HEK293 (cell line): ENCODE results near the gene BIN1.

Source experiments
- GLI2 ChIP-seq: fragments of 450-650 bp; formaldehyde crosslinking; IDR thresholded peaks from 2 replicates; pipeline ENCODE4; 2017; ENCODE audit warnings: missing biosample characterization, missing genetic modification characterization, low read depth, borderline replicate concordance
- HOXA7 ChIP-seq: sonication (generic); formaldehyde crosslinking; IDR thresholded peaks from 2 replicates; pipeline ENCODE4 v1.8.1; 2022; ENCODE audit warnings: missing genetic modification reagents, borderline replicate concordance
- KLF10 ChIP-seq: fragments of 450-650 bp; IDR thresholded peaks from 2 replicates; pipeline ENCODE4 v1.5.1; 2018; ENCODE audit warnings: missing biosample characterization, mild to moderate bottlenecking, missing genetic modification characterization
- KLF8 ChIP-seq: fragments of 450-650 bp; formaldehyde crosslinking; IDR thresholded peaks from 2 replicates; pipeline ENCODE4 v1.5.1; 2016; ENCODE audit warnings: missing biosample characterization, missing genetic modification characterization
- OVOL3 ChIP-seq: fragments of 450-650 bp; formaldehyde crosslinking; IDR thresholded peaks from 2 replicates; pipeline ENCODE4 v1.5.1; 2016; ENCODE audit warnings: missing biosample characterization, missing genetic modification characterization
- YY1 ChIP-seq: fragments of 450-650 bp; formaldehyde crosslinking; IDR thresholded peaks from 2 replicates; pipeline ENCODE4 v1.5.1; 2018; ENCODE audit warnings: missing biosample characterization, missing genetic modification characterization
- YY2 ChIP-seq: fragments of 450-650 bp; formaldehyde crosslinking; IDR thresholded peaks from 2 replicates; pipeline ENCODE4 v1.5.1; 2016; ENCODE audit warnings: missing biosample characterization, missing genetic modification characterization
- ZBTB20 ChIP-seq: fragments of 450-650 bp; formaldehyde crosslinking; IDR thresholded peaks from 2 replicates; pipeline ENCODE4 v1.5.1; 2016; ENCODE audit warnings: missing biosample characterization, missing genetic modification characterization
- ZBTB48 ChIP-seq: fragments of 450-650 bp; formaldehyde crosslinking; IDR thresholded peaks from 2 replicates; pipeline ENCODE4 v1.5.1; 2016; ENCODE audit warnings: missing biosample characterization, missing genetic modification characterization
- ZEB2 ChIP-seq: fragments of 450-650 bp; formaldehyde crosslinking; IDR thresholded peaks from 2 replicates; pipeline ENCODE4 v1.5.1; 2016; ENCODE audit warnings: missing biosample characterization, missing genetic modification characterization
- ZFP41 ChIP-seq: fragments of 450-650 bp; formaldehyde crosslinking; IDR thresholded peaks from 2 replicates; pipeline ENCODE4 v1.5.1; 2016; ENCODE audit warnings: missing biosample characterization, missing genetic modification characterization, borderline replicate concordance
- ZFP69B ChIP-seq: fragments of 450-650 bp; formaldehyde crosslinking; IDR thresholded peaks from 2 replicates; pipeline ENCODE4 v1.5.1; 2016; ENCODE audit warnings: missing biosample characterization, missing genetic modification characterization
- ZNF114 ChIP-seq: fragments of 450-650 bp; formaldehyde crosslinking; IDR thresholded peaks from 2 replicates; pipeline ENCODE4 v1.5.0; 2017; ENCODE audit warnings: missing biosample characterization, missing genetic modification characterization
- ZNF211 ChIP-seq: fragments of 450-650 bp; formaldehyde crosslinking; IDR thresholded peaks from 2 replicates; pipeline ENCODE4 v1.5.1; 2016; ENCODE audit warnings: low read depth, missing biosample characterization, missing genetic modification characterization
- ZNF335 ChIP-seq: fragments of 450-650 bp; formaldehyde crosslinking; conservative IDR thresholded peaks from 2 replicates; pipeline ENCODE4 v1.5.1; 2016; ENCODE audit warnings: missing biosample characterization, missing genetic modification characterization
- ZNF350 ChIP-seq: fragments of 450-650 bp; formaldehyde crosslinking; IDR thresholded peaks from 2 replicates; pipeline ENCODE4 v1.5.0; 2017; ENCODE audit warnings: missing biosample characterization, mild to moderate bottlenecking, missing genetic modification characterization
- ZNF37A ChIP-seq: fragments of 450-650 bp; IDR thresholded peaks from 2 replicates; pipeline ENCODE4 v1.5.1; 2018; ENCODE audit warnings: missing biosample characterization, missing genetic modification characterization
- ZNF394 ChIP-seq: fragments of 450-650 bp; formaldehyde crosslinking; IDR thresholded peaks from 2 replicates; pipeline ENCODE4 v1.5.1; 2016; ENCODE audit warnings: missing biosample characterization, missing genetic modification characterization, mild to moderate bottlenecking, moderate library complexity, borderline replicate concordance
- ZNF423 ChIP-seq: fragments of 450-650 bp; formaldehyde crosslinking; IDR thresholded peaks from 2 replicates; pipeline ENCODE4 v1.5.1; 2016; ENCODE audit warnings: missing biosample characterization, missing genetic modification characterization
- ZNF585B ChIP-seq: fragments of 450-650 bp; formaldehyde crosslinking; IDR thresholded peaks from 2 replicates; pipeline ENCODE4 v1.5.1; 2016; ENCODE audit warnings: missing biosample characterization, missing genetic modification characterization
- ZNF830 ChIP-seq: fragments of 450-650 bp; IDR thresholded peaks from 2 replicates; pipeline ENCODE4 v1.5.0; 2018; ENCODE audit warnings: missing biosample characterization, missing genetic modification characterization, low read depth, mild to moderate bottlenecking, moderate library complexity
- TF ChIP-seq, protein P1 (sequence below): fragments of 450-650 bp; formaldehyde crosslinking; conservative IDR thresholded peaks from 2 replicates; pipeline ENCODE4 v1.5.1; 2016; ENCODE audit warnings: low read depth, missing biosample characterization, missing genetic modification characterization
- TF ChIP-seq, protein P2 (sequence below): fragments of 450-650 bp; formaldehyde crosslinking; IDR thresholded peaks from 2 replicates; pipeline ENCODE4 v1.5.1; 2017; ENCODE audit warnings: missing biosample characterization, missing genetic modification characterization
- TF ChIP-seq, protein P3 (sequence below): fragments of 450-650 bp; formaldehyde crosslinking; IDR thresholded peaks from 2 replicates; pipeline ENCODE4 v1.5.1; 2016; ENCODE audit warnings: missing biosample characterization, missing genetic modification characterization
- TF ChIP-seq, protein P4 (sequence below): fragments of 450-650 bp; formaldehyde crosslinking; IDR thresholded peaks from 2 replicates; pipeline ENCODE4; 2016; ENCODE audit warnings: missing biosample characterization, missing genetic modification characterization
- TF ChIP-seq, protein P5 (sequence below): fragments of 450-650 bp; formaldehyde crosslinking; IDR thresholded peaks from 2 replicates; pipeline ENCODE4 v1.5.1; 2016; ENCODE audit warnings: missing biosample characterization, missing genetic modification characterization
- TF ChIP-seq, protein P6 (sequence below): fragments of 450-650 bp; formaldehyde crosslinking; IDR thresholded peaks from 2 replicates; pipeline ENCODE4 v1.5.1; 2017; ENCODE audit warnings: missing biosample characterization, mild to moderate bottlenecking, missing genetic modification characterization, moderate library complexity

BIN1 gene

DNA sequence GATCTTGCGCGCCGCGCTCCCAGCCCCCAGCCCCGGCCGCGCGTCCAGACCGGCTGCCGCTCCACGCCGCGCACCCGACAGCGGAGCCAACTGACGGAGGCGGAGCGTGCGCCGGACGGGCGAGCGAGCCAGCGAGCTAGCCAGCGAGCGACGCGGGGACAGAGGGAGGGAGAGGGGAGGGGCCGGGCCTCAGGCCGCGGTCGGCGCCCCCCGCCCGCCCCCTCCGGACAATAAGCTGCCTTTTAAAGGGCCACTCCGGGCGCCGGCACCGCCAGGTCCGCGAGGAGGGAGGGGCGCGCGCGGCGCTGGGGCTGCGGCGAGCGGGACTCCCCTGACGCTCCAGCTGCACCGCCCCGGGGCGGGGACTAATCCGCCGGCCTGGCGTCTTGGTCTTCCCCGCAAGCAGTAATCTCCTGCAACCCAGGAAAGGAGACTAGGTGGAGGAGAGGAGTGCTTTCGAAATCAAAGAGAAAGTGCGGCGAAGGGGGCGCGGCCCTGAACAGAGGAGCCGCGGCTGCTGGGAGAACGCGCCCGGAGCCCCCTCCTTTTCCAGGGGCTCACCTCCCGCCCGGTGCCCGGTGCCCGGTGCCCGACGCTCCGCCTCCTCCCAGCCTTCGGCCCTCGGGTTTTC lies at the start of gene BIN1 (continued):
- TF ChIP-seq, protein P1, sequence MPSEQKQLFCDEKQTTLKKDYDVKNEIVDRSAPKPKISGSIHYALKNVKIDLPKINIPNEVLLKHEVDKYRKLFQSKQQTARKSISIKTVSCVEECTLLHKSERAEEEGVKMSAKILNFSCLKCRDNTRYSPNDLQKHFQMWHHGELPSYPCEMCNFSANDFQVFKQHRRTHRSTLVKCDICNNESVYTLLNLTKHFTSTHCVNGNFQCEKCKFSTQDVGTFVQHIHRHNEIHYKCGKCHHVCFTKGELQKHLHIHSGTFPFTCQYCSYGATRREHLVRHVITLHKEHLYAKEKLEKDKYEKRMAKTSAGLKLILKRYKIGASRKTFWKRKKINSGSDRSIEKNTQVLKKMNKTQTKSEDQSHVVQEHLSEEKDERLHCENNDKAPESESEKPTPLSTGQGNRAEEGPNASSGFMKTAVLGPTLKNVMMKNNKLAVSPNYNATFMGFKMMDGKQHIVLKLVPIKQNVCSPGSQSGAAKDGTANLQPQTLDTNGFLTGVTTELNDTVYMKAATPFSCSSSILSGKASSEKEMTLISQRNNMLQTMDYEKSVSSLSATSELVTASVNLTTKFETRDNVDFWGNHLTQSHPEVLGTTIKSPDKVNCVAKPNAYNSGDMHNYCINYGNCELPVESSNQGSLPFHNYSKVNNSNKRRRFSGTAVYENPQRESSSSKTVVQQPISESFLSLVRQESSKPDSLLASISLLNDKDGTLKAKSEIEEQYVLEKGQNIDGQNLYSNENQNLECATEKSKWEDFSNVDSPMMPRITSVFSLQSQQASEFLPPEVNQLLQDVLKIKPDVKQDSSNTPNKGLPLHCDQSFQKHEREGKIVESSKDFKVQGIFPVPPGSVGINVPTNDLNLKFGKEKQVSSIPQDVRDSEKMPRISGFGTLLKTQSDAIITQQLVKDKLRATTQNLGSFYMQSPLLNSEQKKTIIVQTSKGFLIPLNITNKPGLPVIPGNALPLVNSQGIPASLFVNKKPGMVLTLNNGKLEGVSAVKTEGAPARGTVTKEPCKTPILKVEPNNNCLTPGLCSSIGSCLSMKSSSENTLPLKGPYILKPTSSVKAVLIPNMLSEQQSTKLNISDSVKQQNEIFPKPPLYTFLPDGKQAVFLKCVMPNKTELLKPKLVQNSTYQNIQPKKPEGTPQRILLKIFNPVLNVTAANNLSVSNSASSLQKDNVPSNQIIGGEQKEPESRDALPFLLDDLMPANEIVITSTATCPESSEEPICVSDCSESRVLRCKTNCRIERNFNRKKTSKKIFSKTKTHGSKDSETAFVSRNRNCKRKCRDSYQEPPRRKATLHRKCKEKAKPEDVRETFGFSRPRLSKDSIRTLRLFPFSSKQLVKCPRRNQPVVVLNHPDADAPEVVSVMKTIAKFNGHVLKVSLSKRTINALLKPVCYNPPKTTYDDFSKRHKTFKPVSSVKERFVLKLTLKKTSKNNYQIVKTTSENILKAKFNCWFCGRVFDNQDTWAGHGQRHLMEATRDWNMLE (tag by site-specific recombination), result no peak
- TF ChIP-seq ZEB2 (tag by site-specific recombination) (no peak), ZFP41 (tag by site-specific recombination) (no peak), ZNF830 (tag by site-specific recombination) (no peak), KLF8 (tag by site-specific recombination) (peak; percentile 32; the same call in 1 of the 2 replicates), ZNF394 (tag by site-specific recombination) (no peak), KLF10 (tag by site-specific recombination) (no peak; the same call in 1 of the 2 replicates), ZNF114 (tag by site-specific recombination) (no peak), ZBTB20 (tag by site-specific recombination) (no peak), YY1 (no peak), ZBTB48 (tag by site-specific recombination) (no peak), ZNF211 (tag by site-specific recombination) (no peak), ZNF423 (tag by site-specific recombination) (no peak), GLI2 (tag by site-specific recombination) (no peak), ZNF335 (tag by site-specific recombination) (no peak), ZFP69B (tag by site-specific recombination) (no peak), ZNF37A (tag by site-specific recombination) (no peak), ZNF350 (tag by site-specific recombination) (no peak), OVOL3 (no peak), HOXA7 (no peak), YY2 (tag by site-specific recombination) (no peak), ZNF585B (no peak)
- TF ChIP-seq, protein P2, sequence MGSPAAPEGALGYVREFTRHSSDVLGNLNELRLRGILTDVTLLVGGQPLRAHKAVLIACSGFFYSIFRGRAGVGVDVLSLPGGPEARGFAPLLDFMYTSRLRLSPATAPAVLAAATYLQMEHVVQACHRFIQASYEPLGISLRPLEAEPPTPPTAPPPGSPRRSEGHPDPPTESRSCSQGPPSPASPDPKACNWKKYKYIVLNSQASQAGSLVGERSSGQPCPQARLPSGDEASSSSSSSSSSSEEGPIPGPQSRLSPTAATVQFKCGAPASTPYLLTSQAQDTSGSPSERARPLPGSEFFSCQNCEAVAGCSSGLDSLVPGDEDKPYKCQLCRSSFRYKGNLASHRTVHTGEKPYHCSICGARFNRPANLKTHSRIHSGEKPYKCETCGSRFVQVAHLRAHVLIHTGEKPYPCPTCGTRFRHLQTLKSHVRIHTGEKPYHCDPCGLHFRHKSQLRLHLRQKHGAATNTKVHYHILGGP (tag by site-specific recombination), result no peak
- TF ChIP-seq, protein P3, sequence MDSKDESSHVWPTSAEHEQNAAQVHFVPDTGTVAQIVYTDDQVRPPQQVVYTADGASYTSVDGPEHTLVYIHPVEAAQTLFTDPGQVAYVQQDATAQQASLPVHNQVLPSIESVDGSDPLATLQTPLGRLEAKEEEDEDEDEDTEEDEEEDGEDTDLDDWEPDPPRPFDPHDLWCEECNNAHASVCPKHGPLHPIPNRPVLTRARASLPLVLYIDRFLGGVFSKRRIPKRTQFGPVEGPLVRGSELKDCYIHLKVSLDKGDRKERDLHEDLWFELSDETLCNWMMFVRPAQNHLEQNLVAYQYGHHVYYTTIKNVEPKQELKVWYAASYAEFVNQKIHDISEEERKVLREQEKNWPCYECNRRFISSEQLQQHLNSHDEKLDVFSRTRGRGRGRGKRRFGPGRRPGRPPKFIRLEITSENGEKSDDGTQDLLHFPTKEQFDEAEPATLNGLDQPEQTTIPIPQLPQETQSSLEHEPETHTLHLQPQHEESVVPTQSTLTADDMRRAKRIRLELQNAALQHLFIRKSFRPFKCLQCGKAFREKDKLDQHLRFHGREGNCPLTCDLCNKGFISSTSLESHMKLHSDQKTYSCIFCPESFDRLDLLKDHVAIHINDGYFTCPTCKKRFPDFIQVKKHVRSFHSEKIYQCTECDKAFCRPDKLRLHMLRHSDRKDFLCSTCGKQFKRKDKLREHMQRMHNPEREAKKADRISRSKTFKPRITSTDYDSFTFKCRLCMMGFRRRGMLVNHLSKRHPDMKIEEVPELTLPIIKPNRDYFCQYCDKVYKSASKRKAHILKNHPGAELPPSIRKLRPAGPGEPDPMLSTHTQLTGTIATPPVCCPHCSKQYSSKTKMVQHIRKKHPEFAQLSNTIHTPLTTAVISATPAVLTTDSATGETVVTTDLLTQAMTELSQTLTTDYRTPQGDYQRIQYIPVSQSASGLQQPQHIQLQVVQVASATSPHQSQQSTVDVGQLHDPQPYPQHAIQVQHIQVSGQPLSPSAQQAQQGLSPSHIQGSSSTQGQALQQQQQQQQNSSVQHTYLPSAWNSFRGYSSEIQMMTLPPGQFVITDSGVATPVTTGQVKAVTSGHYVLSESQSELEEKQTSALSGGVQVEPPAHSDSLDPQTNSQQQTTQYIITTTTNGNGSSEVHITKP (tag by site-specific recombination), result peak; percentile 56
- TF ChIP-seq, protein P4, sequence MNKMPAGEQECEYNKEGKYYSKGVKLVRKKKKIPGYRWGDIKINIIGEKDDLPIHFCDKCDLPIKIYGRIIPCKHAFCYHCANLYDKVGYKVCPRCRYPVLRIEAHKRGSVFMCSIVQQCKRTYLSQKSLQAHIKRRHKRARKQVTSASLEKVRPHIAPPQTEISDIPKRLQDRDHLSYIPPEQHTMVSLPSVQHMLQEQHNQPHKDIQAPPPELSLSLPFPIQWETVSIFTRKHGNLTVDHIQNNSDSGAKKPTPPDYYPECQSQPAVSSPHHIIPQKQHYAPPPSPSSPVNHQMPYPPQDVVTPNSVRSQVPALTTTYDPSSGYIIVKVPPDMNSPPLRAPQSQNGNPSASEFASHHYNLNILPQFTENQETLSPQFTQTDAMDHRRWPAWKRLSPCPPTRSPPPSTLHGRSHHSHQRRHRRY (tag by site-specific recombination), result no peak
- TF ChIP-seq, protein P5, sequence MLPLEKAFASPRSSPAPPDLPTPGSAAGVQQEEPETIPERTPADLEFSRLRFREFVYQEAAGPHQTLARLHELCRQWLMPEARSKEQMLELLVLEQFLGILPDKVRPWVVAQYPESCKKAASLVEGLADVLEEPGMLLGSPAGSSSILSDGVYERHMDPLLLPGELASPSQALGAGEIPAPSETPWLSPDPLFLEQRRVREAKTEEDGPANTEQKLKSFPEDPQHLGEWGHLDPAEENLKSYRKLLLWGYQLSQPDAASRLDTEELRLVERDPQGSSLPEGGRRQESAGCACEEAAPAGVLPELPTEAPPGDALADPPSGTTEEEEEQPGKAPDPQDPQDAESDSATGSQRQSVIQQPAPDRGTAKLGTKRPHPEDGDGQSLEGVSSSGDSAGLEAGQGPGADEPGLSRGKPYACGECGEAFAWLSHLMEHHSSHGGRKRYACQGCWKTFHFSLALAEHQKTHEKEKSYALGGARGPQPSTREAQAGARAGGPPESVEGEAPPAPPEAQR, result no peak
- TF ChIP-seq, protein P6, sequence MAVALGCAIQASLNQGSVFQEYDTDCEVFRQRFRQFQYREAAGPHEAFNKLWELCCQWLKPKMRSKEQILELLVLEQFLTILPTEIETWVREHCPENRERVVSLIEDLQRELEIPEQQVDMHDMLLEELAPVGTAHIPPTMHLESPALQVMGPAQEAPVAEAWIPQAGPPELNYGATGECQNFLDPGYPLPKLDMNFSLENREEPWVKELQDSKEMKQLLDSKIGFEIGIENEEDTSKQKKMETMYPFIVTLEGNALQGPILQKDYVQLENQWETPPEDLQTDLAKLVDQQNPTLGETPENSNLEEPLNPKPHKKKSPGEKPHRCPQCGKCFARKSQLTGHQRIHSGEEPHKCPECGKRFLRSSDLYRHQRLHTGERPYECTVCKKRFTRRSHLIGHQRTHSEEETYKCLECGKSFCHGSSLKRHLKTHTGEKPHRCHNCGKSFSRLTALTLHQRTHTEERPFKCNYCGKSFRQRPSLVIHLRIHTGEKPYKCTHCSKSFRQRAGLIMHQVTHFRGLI (tag by site-specific recombination), result no peak
